ENCODE data around the gene DLG2.

DNA sequence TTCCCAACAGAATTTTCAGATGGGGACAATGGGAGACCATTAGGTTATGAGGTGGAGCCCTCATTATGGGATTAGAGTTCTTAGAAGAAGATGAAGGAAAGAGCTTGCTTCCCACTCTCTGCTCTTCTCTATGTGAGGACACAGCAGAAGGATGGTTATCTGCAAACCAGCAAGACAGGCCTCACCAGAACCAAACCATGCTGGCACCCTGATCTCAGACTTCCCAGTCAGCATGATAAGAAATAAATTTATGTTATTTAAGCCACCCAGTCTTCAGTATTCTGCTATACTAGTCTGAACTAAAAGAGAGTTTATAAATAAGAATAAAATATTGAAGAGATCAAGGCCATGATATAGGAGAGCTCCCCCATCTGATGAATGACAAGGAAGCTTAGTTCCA is 1394.6 kb downstream of the DLG2 start:
- TF ChIP-seq POLR2A (IDR thresholded peaks at IDR 0.05) (no peak), POLR2AphosphoS5 (IDR thresholded peaks at IDR 0.05) (no peak)
- TF ChIP-seq, protein P1, sequence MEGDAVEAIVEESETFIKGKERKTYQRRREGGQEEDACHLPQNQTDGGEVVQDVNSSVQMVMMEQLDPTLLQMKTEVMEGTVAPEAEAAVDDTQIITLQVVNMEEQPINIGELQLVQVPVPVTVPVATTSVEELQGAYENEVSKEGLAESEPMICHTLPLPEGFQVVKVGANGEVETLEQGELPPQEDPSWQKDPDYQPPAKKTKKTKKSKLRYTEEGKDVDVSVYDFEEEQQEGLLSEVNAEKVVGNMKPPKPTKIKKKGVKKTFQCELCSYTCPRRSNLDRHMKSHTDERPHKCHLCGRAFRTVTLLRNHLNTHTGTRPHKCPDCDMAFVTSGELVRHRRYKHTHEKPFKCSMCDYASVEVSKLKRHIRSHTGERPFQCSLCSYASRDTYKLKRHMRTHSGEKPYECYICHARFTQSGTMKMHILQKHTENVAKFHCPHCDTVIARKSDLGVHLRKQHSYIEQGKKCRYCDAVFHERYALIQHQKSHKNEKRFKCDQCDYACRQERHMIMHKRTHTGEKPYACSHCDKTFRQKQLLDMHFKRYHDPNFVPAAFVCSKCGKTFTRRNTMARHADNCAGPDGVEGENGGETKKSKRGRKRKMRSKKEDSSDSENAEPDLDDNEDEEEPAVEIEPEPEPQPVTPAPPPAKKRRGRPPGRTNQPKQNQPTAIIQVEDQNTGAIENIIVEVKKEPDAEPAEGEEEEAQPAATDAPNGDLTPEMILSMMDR (IDR thresholded peaks at IDR 0.05) = no peak
